Measurements from ENCODE around the gene RAB11FIP5.

The RAB11FIP5 gene

GRCh38 chr2:73088211-73088610 lies 24.5 kb downstream of the RAB11FIP5 start:
- no peak for DNase-seq (ENCODE audit: insufficient read length, low spot score)
- no peak for FAIRE-seq

GRCh38 chr2:73087311-73087710 lies 25.4 kb downstream of the RAB11FIP5 start:
- FAIRE-seq (no peak), DNase-seq (ENCODE audit: insufficient read length, low spot score) (no peak)

GRCh38 chr2:73085691-73086090 lies 27.1 kb downstream of the RAB11FIP5 start:
- FAIRE-seq (peak; percentile 82), DNase-seq (ENCODE audit: insufficient read length, low spot score) (peak; percentile 74)

DNA sequence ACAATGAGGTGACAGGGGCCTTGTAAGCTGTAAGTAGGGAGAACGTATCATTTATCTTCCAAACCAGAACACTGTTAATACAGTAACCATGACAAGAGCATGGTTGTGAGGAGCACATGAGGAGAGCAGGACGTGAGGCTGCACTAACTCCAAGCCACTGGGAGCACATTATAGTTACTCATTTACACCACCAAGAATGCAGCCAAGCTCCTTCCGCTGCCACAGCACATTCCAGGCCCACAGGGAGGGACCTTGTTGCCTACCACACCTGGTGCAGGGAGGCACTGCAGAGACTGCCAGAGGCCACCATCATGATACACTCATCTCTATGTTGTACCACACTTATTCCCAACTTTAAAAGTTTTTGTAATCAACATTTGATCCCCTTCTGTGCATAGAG lies 27.8 kb downstream of the RAB11FIP5 start:
- DNase-seq (ENCODE audit: insufficient read length, low spot score), result no peak
- no peak for FAIRE-seq

GRCh38 chr2:73083886-73084800 lies 28.6 kb downstream of the RAB11FIP5 start:
- FAIRE-seq (no peak), DNase-seq (ENCODE audit: insufficient read length, low spot score) (no peak)

DNA sequence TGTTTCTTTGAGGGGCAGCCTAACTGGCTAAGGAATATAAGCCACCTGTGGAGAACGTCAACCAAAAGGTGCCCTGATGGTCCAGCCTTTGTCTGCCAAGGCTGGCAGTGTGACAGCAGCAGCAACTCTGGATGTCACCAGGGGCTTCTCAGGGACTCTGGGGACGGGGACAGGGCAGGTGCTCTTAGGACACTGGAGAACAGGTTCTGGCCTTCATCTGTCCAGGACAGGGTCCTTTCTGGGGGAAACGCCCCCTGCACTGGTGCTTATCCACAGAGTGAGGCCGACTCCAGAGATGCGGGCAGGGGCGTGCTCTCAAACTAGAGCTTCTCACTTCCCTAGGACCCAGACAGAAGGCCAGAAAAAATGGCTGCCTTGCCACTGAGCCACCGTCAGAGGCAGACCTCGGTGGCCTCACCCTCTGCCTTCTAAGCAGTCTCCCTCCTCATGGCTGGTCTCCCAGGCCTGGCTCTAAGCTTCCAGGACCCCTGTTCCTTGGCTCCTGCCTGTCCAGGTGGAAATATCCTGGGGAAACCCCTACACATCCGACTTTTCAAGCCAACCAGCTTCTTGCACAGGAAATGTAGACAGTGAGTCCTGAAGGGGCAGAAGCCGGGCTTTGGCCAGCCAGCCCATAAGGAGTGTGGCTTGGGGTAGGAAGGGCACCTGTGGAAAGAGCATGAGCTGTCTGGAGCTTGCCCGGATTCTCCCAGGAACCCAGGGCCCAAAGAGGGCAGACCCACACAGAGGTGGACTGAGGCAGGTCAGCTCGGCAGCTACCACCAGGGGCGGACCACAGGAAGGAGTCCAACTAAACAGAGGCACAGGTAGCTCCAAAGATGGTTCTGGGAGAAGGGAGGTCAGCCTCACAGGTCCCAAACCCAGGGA lies 30.0 kb downstream of the RAB11FIP5 start:
- no peak for DNase-seq (ENCODE audit: insufficient read length, low spot score)
- FAIRE-seq, result no peak

DNA sequence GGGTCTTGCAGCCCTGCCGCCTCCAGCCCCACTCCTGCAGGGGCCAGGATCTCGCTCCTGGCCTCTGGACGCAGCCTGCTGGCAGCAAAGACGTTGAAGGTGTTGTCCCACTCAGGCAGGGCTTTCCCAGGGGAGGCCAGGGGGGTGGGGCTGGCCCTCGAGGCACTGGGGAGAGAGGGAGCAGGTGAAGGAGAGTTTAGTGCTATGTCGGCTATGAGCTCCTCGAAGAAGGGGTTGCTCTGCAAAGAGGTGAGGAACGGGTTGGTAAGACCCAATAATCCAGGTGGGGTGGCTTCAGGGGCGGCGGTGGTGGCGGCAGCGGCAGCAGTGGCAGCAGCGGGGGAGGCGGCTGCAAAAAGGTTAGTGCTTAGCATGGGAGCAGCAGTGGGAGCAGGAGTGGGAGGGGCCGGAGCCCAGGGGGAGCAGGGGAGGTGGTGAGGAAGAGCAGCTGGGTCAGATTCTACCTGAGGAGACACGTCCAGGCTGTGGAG lies 31.5 kb downstream of the RAB11FIP5 start:
- DNase-seq (ENCODE audit: insufficient read length, low spot score) (no peak), FAIRE-seq (no peak)

GRCh38 chr2:73080321-73081131 lies 32.2 kb downstream of the RAB11FIP5 start:
- FAIRE-seq (no peak), DNase-seq (ENCODE audit: insufficient read length, low spot score) (no peak)

DNA sequence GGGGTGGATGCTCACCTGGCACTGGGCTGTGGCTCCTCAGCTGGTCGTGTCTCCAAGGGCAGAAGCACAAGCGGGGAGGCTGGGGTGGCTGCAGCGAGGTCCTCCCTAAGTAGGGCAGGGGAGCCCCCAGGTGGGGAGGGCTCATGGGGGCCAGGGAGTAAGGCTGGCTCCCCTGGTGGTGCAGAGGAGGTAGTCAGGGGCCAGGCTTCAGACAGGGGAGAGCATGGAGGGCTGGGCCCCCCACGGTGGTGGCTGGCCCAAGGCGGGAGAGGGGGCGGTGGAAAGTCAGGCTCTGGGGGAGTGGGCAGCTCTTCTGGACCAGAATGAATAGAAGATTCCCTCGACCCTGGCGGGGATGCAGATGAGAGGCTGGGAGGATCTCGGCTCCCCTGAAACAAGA lies 33.1 kb downstream of the RAB11FIP5 start:
- DNase-seq (ENCODE audit: insufficient read length, low spot score), result no peak
- FAIRE-seq, result no peak

- FAIRE-seq (no peak), DNase-seq (ENCODE audit: insufficient read length, low spot score) (no peak)
Observed at GRCh38 chr2:73078457-73079411, 34.0 kb downstream of the RAB11FIP5 start.

DNA sequence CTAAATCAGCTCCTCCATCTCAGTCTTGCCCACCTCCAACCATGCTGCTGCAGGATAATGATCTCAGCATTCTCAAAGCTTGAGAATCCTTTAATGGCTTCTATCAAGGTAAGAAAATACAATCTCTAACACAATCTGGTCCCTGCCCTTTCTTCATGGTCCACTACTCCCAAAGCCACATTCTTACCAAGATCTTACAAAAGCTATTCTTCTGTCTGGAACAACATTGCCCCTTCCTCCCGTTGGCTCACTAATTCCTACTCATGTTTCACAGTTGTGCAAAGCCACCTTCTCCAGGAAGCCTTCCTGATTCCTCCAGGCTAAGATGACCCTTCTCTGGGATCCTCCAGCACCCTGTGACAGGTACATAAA lies 35.3 kb downstream of the RAB11FIP5 start:
- no peak for FAIRE-seq
- no peak for DNase-seq (ENCODE audit: insufficient read length, low spot score)

DNA sequence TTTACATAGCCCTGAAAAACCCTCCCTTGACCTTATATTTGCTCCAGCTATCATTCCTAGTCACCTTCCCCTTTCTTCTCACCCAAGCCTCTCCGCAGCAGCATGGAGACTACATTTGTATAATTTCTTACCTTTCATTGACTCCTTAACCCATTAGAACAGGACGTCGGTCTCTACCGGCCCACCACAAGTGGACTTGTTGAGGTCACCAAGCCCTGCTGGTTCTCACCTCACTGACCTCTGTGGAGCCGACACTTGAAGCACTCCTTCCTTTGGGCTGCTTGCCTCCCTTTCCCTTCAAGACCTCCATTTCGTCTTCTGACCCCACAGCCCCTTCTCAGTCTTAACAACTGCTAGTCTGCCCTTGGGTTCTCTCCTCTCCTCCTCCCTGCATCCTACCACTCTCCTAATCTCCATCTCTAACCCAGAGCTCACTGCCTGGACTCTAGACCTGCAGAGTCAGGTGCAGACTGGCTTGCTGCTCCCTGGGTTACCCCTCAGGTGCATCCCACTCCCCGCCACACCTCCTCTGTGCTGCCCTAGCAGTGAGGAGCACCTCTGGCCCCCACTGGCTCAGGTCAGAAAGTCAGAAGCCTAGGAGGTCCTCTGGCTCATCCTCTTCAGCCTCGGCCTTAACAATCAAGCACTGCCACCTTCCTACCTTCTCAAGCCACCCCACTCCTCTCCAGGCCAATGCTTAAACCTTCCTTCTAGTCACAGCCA lies 35.9 kb downstream of the RAB11FIP5 start:
- FAIRE-seq, result no peak
- no peak for DNase-seq (ENCODE audit: insufficient read length, low spot score)

GRCh38 chr2:73075477-73076373 lies 37.0 kb downstream of the RAB11FIP5 start:
- FAIRE-seq (no peak), DNase-seq (ENCODE audit: insufficient read length, low spot score) (no peak)

DNA sequence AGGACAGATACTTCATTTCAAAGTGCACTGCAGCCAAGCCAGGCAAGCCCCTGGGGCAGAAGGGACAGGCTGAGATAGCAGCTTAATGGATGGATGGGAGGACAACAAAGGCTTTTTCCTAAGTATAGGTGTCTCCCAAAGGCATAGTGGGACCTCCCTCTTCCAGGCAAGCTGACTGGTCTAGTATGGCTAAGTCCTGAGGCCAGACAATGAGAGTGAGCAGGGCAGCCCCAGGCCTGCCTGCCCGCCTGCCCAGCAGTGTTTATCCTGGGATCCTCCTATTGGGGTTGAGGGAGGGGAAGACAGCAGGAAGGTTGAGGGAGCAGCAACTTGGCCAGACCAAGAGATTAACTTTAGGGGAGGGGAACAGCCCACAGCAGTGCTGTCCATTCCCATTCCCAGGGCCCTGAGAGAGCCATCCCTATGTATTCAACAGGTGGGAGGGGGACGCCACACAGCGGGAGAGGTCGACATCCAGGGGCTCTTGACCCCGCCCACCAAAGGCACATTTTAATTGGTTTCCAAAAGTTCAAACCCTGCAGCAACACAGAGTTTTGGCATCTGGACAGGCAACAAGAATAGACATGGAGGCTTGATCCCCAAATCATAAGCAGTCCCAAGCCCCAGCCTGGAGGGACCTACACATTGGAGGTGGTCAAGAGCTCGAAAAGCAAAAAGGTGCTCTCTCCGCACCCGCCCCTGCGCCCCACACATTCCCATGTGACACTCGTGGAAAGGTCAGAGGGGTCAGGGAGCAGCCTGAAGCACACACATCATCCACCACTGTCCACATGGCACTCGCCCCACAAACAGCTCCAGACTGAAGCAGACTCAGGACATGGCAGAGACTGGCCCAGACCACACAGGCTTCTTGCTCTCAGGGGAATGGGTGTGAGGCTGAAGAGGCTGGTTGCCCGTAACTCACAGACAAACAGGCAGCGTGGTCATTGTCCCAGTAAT lies 38.4 kb downstream of the RAB11FIP5 start:
- no peak for DNase-seq (ENCODE audit: insufficient read length, low spot score)
- no peak for FAIRE-seq

GRCh38 chr2:73072416-73072815 lies 40.3 kb downstream of the RAB11FIP5 start:
- DNase-seq (ENCODE audit: insufficient read length, low spot score) (no peak), FAIRE-seq (no peak)

DNA sequence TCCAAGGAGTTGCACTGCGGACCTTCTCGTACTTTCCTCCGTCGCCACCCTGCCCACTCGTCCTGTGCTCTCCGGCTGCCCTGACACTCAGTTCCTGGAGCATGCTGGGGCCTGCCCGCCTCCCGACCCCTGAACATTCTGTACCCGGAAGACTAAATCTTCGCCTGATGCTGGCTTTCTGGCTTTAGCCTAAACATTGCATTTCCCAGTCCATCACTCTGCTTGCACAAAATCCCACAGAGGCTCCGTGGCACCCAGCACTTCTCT lies 40.7 kb downstream of the RAB11FIP5 start:
- peak; percentile 33 for DNase-seq (ENCODE audit: insufficient read length, low spot score)
- FAIRE-seq, result peak; percentile 42
